GM12878 (cell line): Measurements from ENCODE around the gene REV3L. TPM values are rescaled to one million over a fixed set of nuclear protein-coding genes. Genes with fewer than 3 reads are reported as not detected.

Experiments
- ATAC-seq: fragments of 200-7000 bp; cut with Tn5 transposase; 3 replicates; pipeline ENCODE4 v1.9.1; 2020; ENCODE audit warnings: mild to moderate bottlenecking, moderate library complexity
- BruUV-seq: library from RNA; stranded (reverse); fragments of 400-500 nt; replicated peaks from 2 replicates; lab custom pipeline; 2021; lab: Mats Ljungman, UMichigan
- CTCF ChIA-PET: fragments of 300-600 bp; sonication (Branson Sonifier 250); formaldehyde crosslinking; extraction: SDS; loops from one replicate; lab custom pipeline; 2021; ENCODE audit warnings: inconsistent platforms; lab: Yijun Ruan, JAX
- POLR2A ChIA-PET: fragments of 350-600 bp; formaldehyde crosslinking; extraction: SDS; loops from one replicate; lab custom pipeline; 2021; ENCODE audit warnings: inconsistent platforms; lab: Charles Lee
- RAD21 ChIA-PET: fragments of 300-600 bp; sonication (Branson Sonifier 250); formaldehyde crosslinking; loops from one replicate; lab custom pipeline; 2023; ENCODE audit warnings: antibody characterized with exemption; ENCODE audit not compliant: unreplicated experiment; lab: Charles Lee
- SMC1A ChIA-PET: fragments of 300-600 bp; sonication (Branson Sonifier 250); formaldehyde crosslinking; loops from one replicate; lab custom pipeline; 2023; ENCODE audit not compliant: unreplicated experiment, uncharacterized antibody; lab: Charles Lee
- DNase-seq: peaks from one replicate; pipeline ENCODE4 v3.0.0-alpha.2; 2011; ENCODE audit warnings: low read depth, low spot score
- FAIRE-seq: peaks from 3 replicates; lab custom pipeline; 2011; peaks lifted over from hg19 to GRCh38; lab: Jason Lieb, UNC
- H2AFZ ChIP-seq: 2 replicates; pipeline ENCODE4 v1.6.0; 2011; ENCODE audit warnings: low read depth, low read length, control low read depth; ENCODE audit not compliant: control insufficient read depth
- H3K27ac ChIP-seq: 2 replicates; pipeline ENCODE4 v1.5.1; 2011; ENCODE audit warnings: control low read depth; ENCODE audit not compliant: control insufficient read depth, insufficient read depth
- H3K27me3 ChIP-seq, 2 experiments: replicated peaks in 1 of 2; 2 replicates each; pipeline versions ENCODE4 v1.6.0 to v1.6.1; 2011; ENCODE audit warnings: low read length in 1 of 2; ENCODE audit not compliant: control insufficient read depth in 2 of 2, insufficient read depth in 2 of 2
- H3K36me3 ChIP-seq, 2 experiments: 2 replicates each; pipeline ENCODE4 v1.5.1; 2011; ENCODE audit warnings: low read length in 1 of 2; ENCODE audit not compliant: control insufficient read depth in 2 of 2, insufficient read depth in 2 of 2
- H3K4me1 ChIP-seq: 2 replicates; pipeline ENCODE4 v1.6.1; 2011; ENCODE audit warnings: mild to moderate bottlenecking, low read length, moderate library complexity, mixed read lengths; ENCODE audit not compliant: control insufficient read depth, insufficient read depth
- H3K4me2 ChIP-seq: 2 replicates; pipeline ENCODE4 v1.6.0; 2011; ENCODE audit warnings: control low read depth; ENCODE audit not compliant: control insufficient read depth, insufficient read depth
- H3K4me3 ChIP-seq: fragments of 200-600 bp; sonication (generic); 2 replicates; pipeline ENCODE4 v1.5.1; 2016
- H3K79me2 ChIP-seq: 2 replicates; pipeline ENCODE4 v1.6.0; 2011; ENCODE audit warnings: low read length; ENCODE audit not compliant: control insufficient read depth, insufficient read depth
- H3K9ac ChIP-seq: 2 replicates; pipeline ENCODE4 v1.8.0; 2011; ENCODE audit warnings: low read length, control low read depth, mixed read lengths; ENCODE audit not compliant: control insufficient read depth, insufficient read depth
- H3K9me3 ChIP-seq: replicated peaks from 3 replicates; pipeline ENCODE4 v1.5.1; 2011; ENCODE audit warnings: mild to moderate bottlenecking, low read length; ENCODE audit not compliant: control insufficient read depth, insufficient read depth
- H4K20me1 ChIP-seq: 2 replicates; pipeline ENCODE4 v1.6.0; 2011; ENCODE audit not compliant: control insufficient read depth, insufficient read depth
- CHD4 ChIP-seq: fragments of 200-600 bp; sonication (generic); IDR thresholded peaks from 2 replicates; pipeline ENCODE4 v1.6.1; 2016; ENCODE audit warnings: mild to moderate bottlenecking
- POLR2AphosphoS2 ChIP-seq: IDR thresholded peaks from 2 replicates; pipeline ENCODE4 v1.6.1; 2011; ENCODE audit warnings: low read depth, mild to moderate bottlenecking, low read length, improper control_type of control experiment, moderate library complexity
- SIN3A ChIP-seq: IDR thresholded peaks from 2 replicates; pipeline ENCODE4 v1.6.1; 2012; ENCODE audit warnings: low read depth, low read length, improper control_type of control experiment
- SREBF1 ChIP-seq: IDR thresholded peaks from 2 replicates; pipeline ENCODE4 v1.6.1; 2012; ENCODE audit warnings: mild to moderate bottlenecking, low read length
- SRF ChIP-seq, 2 experiments: IDR thresholded peaks; 2 replicates each; pipeline ENCODE4 v1.6.1; 2011; ENCODE audit warnings: low read depth in 2 of 2, low read length in 2 of 2, mild to moderate bottlenecking in 1 of 2, moderate library complexity in 1 of 2
- TAF1 ChIP-seq: IDR thresholded peaks from 2 replicates; pipeline ENCODE4 v1.6.1; 2011; ENCODE audit warnings: mild to moderate bottlenecking, low read depth, low read length, borderline replicate concordance
- YBX1 ChIP-seq: fragments of 450-650 bp; IDR thresholded peaks from 2 replicates; pipeline ENCODE4 v1.6.1; 2016; ENCODE audit warnings: antibody characterized with exemption
- YY1 ChIP-seq: IDR thresholded peaks from 2 replicates; pipeline ENCODE4 v1.6.1; 2011; ENCODE audit warnings: low read depth, mild to moderate bottlenecking, low read length
- ZNF384 ChIP-seq: IDR thresholded peaks from 2 replicates; pipeline ENCODE4 v1.6.1; 2012; ENCODE audit warnings: low read depth, mild to moderate bottlenecking, low read length, improper control_type of control experiment, borderline replicate concordance
- WGBS: methylation state at CpG from one replicate; pipeline ENCODE4 v1.1.6; 2016; ENCODE audit warnings: low lambda C conversion rate; ENCODE audit not compliant: insufficient replicate concordance, insufficient coverage; ENCODE audit errors: missing lambda C conversion rate; 5-methylcytosine and 5-hydroxymethylcytosine counted together
- in situ Hi-C: fragments of 300-500 bp; cut with MboI; formaldehyde crosslinking; loops from 9 replicates; pipeline ENCODE4 v1.14.3; 2018; ENCODE audit warnings: mixed read lengths
- intact Hi-C: fragments of 100-400 bp; cut with micrococcal nuclease; formaldehyde crosslinking; loops from one replicate; pipeline ENCODE4 v1.14.2; 2022; ENCODE audit not compliant: unreplicated experiment
- polyA plus RNA-seq, 11 experiments: library from polyadenylated mRNA; depleted of rRNA in 4 of 11; unstranded in 6 of 11; stranded (reverse) in 5 of 11; fragments of >200 nt; fragmentation: Nextera tagmentation in 4 of 11; fragmentation: Illumina TruSeq in 1 of 11; extraction: Ambion mirVana in 4 of 11; extraction: Trizol in 1 of 11; gene quantifications; 1 replicate in 1 of 11; 2 replicates in 10 of 11; pipeline versions ENCODE4 v1.2.1 to v1.2.3, GENCODE V29; 2011 to 2016; ENCODE audit warnings: inconsistent platforms in 2 of 11, missing spikeins in 2 of 11, low read depth in 1 of 11
- total RNA-seq, 4 experiments: library from RNA; depleted of rRNA in 3 of 4; stranded (reverse); fragments of >200 nt in 3 of 4; fragmentation: Illumina TruSeq in 1 of 4; extraction: Trizol in 1 of 4; gene quantifications; 2 replicates each; pipeline versions ENCODE4 v1.2.1 to v1.2.3, GENCODE V29; 2013 to 2021

REV3L gene
- total and polyA plus RNA-seq, 10 of the 15 experiments (the other 5 are each of a cell fraction or from before 2014, with no cell fraction given): 7.6 to 33.6 (median 21.5) TPM

DNA sequence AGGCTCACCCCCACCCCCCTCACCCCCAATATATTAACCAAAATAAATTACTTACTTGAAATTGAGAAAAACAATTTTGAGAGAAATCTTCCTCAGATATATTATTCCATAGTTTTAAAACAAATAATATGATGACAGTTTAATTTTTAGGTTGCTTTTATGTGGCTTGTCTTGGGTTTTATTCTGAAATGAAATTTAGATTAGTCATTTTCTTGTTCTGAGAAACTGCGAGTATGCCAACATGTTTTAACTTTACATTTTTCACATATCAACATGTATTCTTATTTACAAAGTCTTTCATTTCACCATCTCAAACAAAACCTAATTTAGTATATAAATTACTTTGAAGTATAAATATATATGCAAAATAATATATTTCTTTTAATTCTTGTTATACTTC, 11.1 kb downstream of the REV3L start (continued):
- TF ChIP-seq YY1 (no peak), ZNF384 (no peak), SIN3A (no peak), SREBF1 (no peak), TAF1 (no peak), CHD4 (no peak), YBX1 (no peak)

- ATAC-seq: no peak
- no peak for FAIRE-seq
- Histone ChIP-seq H3K4me2 (no peak overlapping the region), H3K36me3 (peaks cover 0 to 5% of the 10 kb centered on the region in 2 experiments; a peak in 3 of 4 replicates), H3K4me3 (no peak overlapping the region), H3K4me1 (no peaks in the 10 kb centered on the region), H4K20me1 (no peaks in the 10 kb centered on the region), H3K9ac (no peak overlapping the region), H3K27ac (no peak overlapping the region), H3K27me3 (no peaks in the 10 kb centered on the region), H3K79me2 (peaks cover 60% of the 10 kb centered on the region), H2AFZ (no peak overlapping the region), H3K9me3 (no peaks in the 10 kb centered on the region)
- POLR2A ChIA-PET: interaction anchor here (0.5 kb wide), 1 partner anchor 95 kb away, joined by 3 read pairs; no protein-coding TSS in a partner anchor
- no peak for DNase-seq
- SMC1A ChIA-PET: interaction anchor here (1.2 to 1.9 kb wide), 3 partner anchors 8 to 213 kb away, joined by 3 to 6 read pairs (median 3); no protein-coding TSS in a partner anchor
- TF ChIP-seq SRF (IDR thresholded peaks at IDR 0.05; ENCODE audit: low read depth in 2 of 2, low read length in 2 of 2): no peak
- no peak for TF ChIP-seq POLR2AphosphoS2
- RAD21 ChIA-PET: interaction anchor here (1.1 kb wide), 1 partner anchor 212 kb away, joined by 3 read pairs; a partner anchor contains a TSS
- intact Hi-C loops (no loop called here), in situ Hi-C loops (no loop called here)
- WGBS: 0% methylated on average over 1 of the region's 1 CpG
- BruUV-seq: no TSS peak
- CTCF ChIA-PET: no interaction called here
Measured at GRCh38 chr6:111471533-111471932, 11.5 kb downstream of the REV3L start.
